SK-N-SH (cell line): ENCODE results near the gene IMPA2. TPM values are rescaled to one million over a fixed set of nuclear protein-coding genes. Genes with fewer than 3 reads are reported as not detected.

Source experiments
- CTCF ChIA-PET: fragments of 300-600, 350-600 bp; formaldehyde crosslinking; extraction: SDS; loops from one replicate; lab custom pipeline; 2021; lab: Yijun Ruan, JAX
- POLR2A ChIA-PET: fragments of 350-600 bp; sonication (Branson Sonifier 250); formaldehyde crosslinking; extraction: SDS; loops from one replicate; lab custom pipeline; 2020; ENCODE audit warnings: antibody characterized with exemption, inconsistent platforms; lab: Yijun Ruan, JAX
- DNase-seq: peaks from one replicate; pipeline ENCODE4 v3.0.0; 2012
- H2AFZ ChIP-seq: fragments of 200-600 bp; sonication (generic); 2 replicates; pipeline ENCODE4 v1.8.1; 2016; ENCODE audit warnings: antibody characterized with exemption, mild to moderate bottlenecking, low read depth
- H3F3A ChIP-seq: fragments of 200-600 bp; sonication (generic); replicated peaks from 2 replicates; pipeline ENCODE3; 2016; ENCODE audit warnings: antibody characterized with exemption, mild to moderate bottlenecking; ENCODE audit not compliant: insufficient read depth
- H3K27ac ChIP-seq, 2 experiments: fragments of 200-500 bp in 1 of 2; fragments of 200-600 bp in 1 of 2; sonication (Bioruptor generic) in 1 of 2; sonication (generic), shearing (Covaris generic) in 1 of 2; 2 replicates each; pipeline versions ENCODE4 v1.5.1 to v1.6.1; 2014 to 2016; ENCODE audit warnings: low read depth in 2 of 2, inconsistent platforms in 1 of 2, low read length in 1 of 2, mild to moderate bottlenecking in 1 of 2, mixed read lengths in 1 of 2
- H3K27me3 ChIP-seq: fragments of 200-600 bp; sonication (generic), shearing (Covaris generic); 2 replicates; pipeline ENCODE4 v1.6.1; 2016; ENCODE audit warnings: mixed run types; ENCODE audit not compliant: insufficient read depth
- H3K36me3 ChIP-seq, 2 experiments: fragments of 200-500 bp in 1 of 2; fragments of 200-600 bp in 1 of 2; sonication (Bioruptor generic) in 1 of 2; sonication (generic) in 1 of 2; replicated peaks in 1 of 2; 2 replicates each; pipeline versions ENCODE3 to v1.5.1; 2014 to 2016; ENCODE audit warnings: low read length in 1 of 2, mild to moderate bottlenecking in 1 of 2; ENCODE audit not compliant: insufficient read depth in 2 of 2, control insufficient read depth in 1 of 2
- H3K4me1 ChIP-seq, 2 experiments: fragments of 200-500 bp in 1 of 2; fragments of 200-600 bp in 1 of 2; sonication (Bioruptor generic) in 1 of 2; sonication (generic), shearing (Covaris generic) in 1 of 2; 2 replicates each; pipeline versions ENCODE4 v1.5.1 to v1.6.1; 2014 to 2016; ENCODE audit warnings: low read depth in 1 of 2, low read length in 1 of 2, mixed run types in 1 of 2; ENCODE audit not compliant: insufficient read depth in 2 of 2, control insufficient read depth in 1 of 2
- H3K4me2 ChIP-seq: fragments of 200-600 bp; sonication (generic), shearing (Covaris generic); 2 replicates; pipeline ENCODE4 v1.6.1; 2017; ENCODE audit warnings: mixed run types
- H3K4me3 ChIP-seq, 2 experiments: fragments of 200-500 bp in 1 of 2; fragments of 200-600 bp in 1 of 2; sonication (Bioruptor generic) in 1 of 2; sonication (generic), shearing (Covaris generic) in 1 of 2; 2 replicates each; pipeline versions ENCODE4 v1.5.1 to v1.8.1; 2014 to 2016; ENCODE audit warnings: low read depth in 2 of 2, inconsistent platforms in 1 of 2, low read length in 1 of 2, mild to moderate bottlenecking in 1 of 2, mixed read lengths in 1 of 2, moderate library complexity in 1 of 2
- H3K79me2 ChIP-seq: fragments of 200-600 bp; sonication (generic); 2 replicates; pipeline ENCODE4 v1.8.1; 2017; ENCODE audit warnings: mild to moderate bottlenecking; ENCODE audit not compliant: insufficient read depth
- H3K9ac ChIP-seq: fragments of 200-600 bp; sonication (generic); 2 replicates; pipeline ENCODE4 v1.6.1; 2017; ENCODE audit warnings: mixed run types
- H3K9me2 ChIP-seq: fragments of 200-600 bp; sonication (generic); 2 replicates; pipeline ENCODE4 v1.6.1; 2017; ENCODE audit warnings: mixed run types
- H3K9me3 ChIP-seq: fragments of 200-600 bp; sonication (generic); 2 replicates; pipeline ENCODE4 v1.6.1; 2017; ENCODE audit warnings: mixed run types, mild to moderate bottlenecking, moderate library complexity
- H4K20me1 ChIP-seq: fragments of 200-600 bp; sonication (generic); 2 replicates; pipeline ENCODE4 v1.6.1; 2017; ENCODE audit warnings: mild to moderate bottlenecking, mixed run types; ENCODE audit not compliant: insufficient read depth
- CHD2 ChIP-seq: fragments of 150-350 bp; IDR thresholded peaks from 2 replicates; pipeline ENCODE4 v1.6.1; 2018; ENCODE audit warnings: low read length; ENCODE audit not compliant: partially characterized antibody
- EZH2phosphoT487 ChIP-seq: fragments of 200-600 bp; sonication (generic); IDR thresholded peaks from 2 replicates; pipeline ENCODE4 v1.6.1; 2017; ENCODE audit warnings: low read depth, mixed run types, mild to moderate bottlenecking, antibody characterized with exemption, moderate library complexity, borderline replicate concordance
- FOSL2 ChIP-seq: IDR thresholded peaks from 2 replicates; pipeline ENCODE4 v1.4.0; 2012; ENCODE audit warnings: low read depth, mild to moderate bottlenecking, moderate library complexity, borderline replicate concordance
- FOXJ3 ChIP-seq: sonication (generic); formaldehyde crosslinking; IDR thresholded peaks from 2 replicates; pipeline ENCODE4 v1.5.1; 2020; ENCODE audit warnings: mild to moderate bottlenecking, missing genetic modification reagents
- FOXM1 ChIP-seq: IDR thresholded peaks from 2 replicates; pipeline ENCODE4 v1.4.0; 2012; ENCODE audit warnings: low read depth, mild to moderate bottlenecking
- JUND ChIP-seq: IDR thresholded peaks from 2 replicates; pipeline ENCODE4 v1.4.0; 2012
- MEF2A ChIP-seq: IDR thresholded peaks from 2 replicates; pipeline ENCODE4 v1.4.0; 2012; ENCODE audit warnings: low read depth, borderline replicate concordance
- MXI1 ChIP-seq: IDR thresholded peaks from 2 replicates; pipeline ENCODE4 v1.6.1; 2012; ENCODE audit warnings: mild to moderate bottlenecking, low read depth, low read length, improper control_type of control experiment
- NRF1 ChIP-seq: IDR thresholded peaks from 2 replicates; pipeline ENCODE4 v1.6.1; 2012; ENCODE audit warnings: low read depth, mild to moderate bottlenecking, low read length
- RAD21 ChIP-seq: IDR thresholded peaks from 2 replicates; pipeline ENCODE4 v1.6.1; 2012; ENCODE audit warnings: mild to moderate bottlenecking, low read length
- RCOR1 ChIP-seq: fragments of 150-350 bp; IDR thresholded peaks from 2 replicates; pipeline ENCODE4 v1.6.1; 2017; ENCODE audit warnings: antibody characterized with exemption, low read length
- RXRA ChIP-seq: IDR thresholded peaks from 2 replicates; pipeline ENCODE4 v1.4.0; 2012; ENCODE audit warnings: low read depth, mild to moderate bottlenecking, borderline replicate concordance
- SMC3 ChIP-seq: IDR thresholded peaks from 2 replicates; pipeline ENCODE4 v1.6.1; 2012; ENCODE audit warnings: low read depth, low read length, improper control_type of control experiment
- TEAD4 ChIP-seq: IDR thresholded peaks from 2 replicates; pipeline ENCODE4 v1.4.0; 2012; ENCODE audit warnings: mild to moderate bottlenecking, borderline replicate concordance; ENCODE audit not compliant: insufficient read depth
- USF1 ChIP-seq: IDR thresholded peaks from 2 replicates; pipeline ENCODE4 v1.4.0; 2012; ENCODE audit warnings: low read depth, borderline replicate concordance
- WGBS: methylation state at CpG from one replicate; pipeline ENCODE4 v1.1.6; 2017; ENCODE audit warnings: low lambda C conversion rate; 5-methylcytosine and 5-hydroxymethylcytosine counted together
- polyA plus RNA-seq, 3 experiments: library from polyadenylated mRNA; depleted of rRNA; stranded (reverse); fragments of >200 nt; gene quantifications; 2 replicates each; pipeline ENCODE4 v1.2.3, GENCODE V29; 2012
- TF ChIP-seq, protein P1 (sequence below): fragments of 200-600 bp; sonication (generic); IDR thresholded peaks from 2 replicates; pipeline ENCODE4 v1.6.1; 2017; ENCODE audit warnings: antibody characterized with exemption, mild to moderate bottlenecking, moderate library complexity
- TF ChIP-seq, protein P2 (sequence below): IDR thresholded peaks from 2 replicates; pipeline ENCODE4 v1.6.1; 2012; ENCODE audit warnings: mild to moderate bottlenecking, low read depth, low read length, moderate library complexity

Gene IMPA2
- polyA plus RNA-seq, 1 of the 3 experiments (the other 2 are of a cell fraction): 0.18 TPM

DNA sequence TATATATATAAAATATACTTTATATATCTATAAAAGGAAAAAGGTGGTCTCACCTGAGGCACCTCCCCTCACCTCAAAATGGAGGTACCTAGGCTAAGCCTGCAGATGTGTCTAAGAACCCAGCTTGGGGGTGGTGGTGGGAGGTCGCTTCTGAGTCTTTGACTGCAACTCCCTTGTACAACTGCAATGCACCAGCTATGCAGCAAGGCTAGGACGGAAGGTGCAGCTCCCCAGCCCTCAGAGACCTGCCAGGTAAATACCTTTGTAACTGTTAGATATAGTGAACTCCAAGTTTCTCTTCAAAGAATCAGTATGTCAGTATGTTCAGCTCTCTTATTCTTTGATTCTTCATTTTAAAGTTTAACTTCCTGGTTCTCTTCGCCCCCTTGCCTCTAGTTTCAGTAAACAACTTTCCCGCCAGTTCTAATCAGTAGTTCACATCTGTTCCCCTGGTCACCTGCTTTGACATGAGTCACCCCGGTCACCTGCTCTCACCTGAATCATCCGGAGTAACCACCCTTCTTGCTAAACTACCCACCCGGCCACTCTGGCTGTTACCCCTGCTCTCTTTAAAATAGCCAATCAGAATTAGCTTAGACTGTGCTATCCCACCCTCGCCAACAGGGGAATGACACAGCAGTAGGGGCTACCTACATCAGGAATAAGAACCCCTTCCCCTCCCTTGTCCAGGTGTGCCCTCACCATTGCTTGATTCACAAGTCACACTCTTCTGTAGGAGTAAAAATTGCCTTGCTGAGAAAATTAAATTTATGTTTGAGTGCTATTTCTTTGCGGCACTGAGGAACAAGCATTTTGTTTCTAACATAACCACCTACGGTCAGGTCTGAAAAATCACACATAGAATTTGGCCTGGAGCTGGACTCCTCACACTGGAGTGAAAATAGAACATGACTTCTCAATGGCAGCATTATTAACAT, 24.7 kb upstream of the IMPA2 start:
- ChIA-PET POLR2A (no interaction called here), CTCF (no interaction called here)
- Histone ChIP-seq H3K9me2 (no peaks in the 10 kb centered on the region), H3F3A (no peaks in the 10 kb centered on the region), H3K4me2 (no peak overlapping the region), H3K27ac (no peak overlapping the region), H3K9ac (no peak overlapping the region), H2AFZ (no peak overlapping the region), H3K9me3 (no peaks in the 10 kb centered on the region), H3K79me2 (no peaks in the 10 kb centered on the region), H3K4me3 (no peak overlapping the region), H3K27me3 (no peaks in the 10 kb centered on the region; the same call in 1 of the 2 replicates), H3K4me1 (no peaks in the 10 kb centered on the region), H4K20me1 (no peaks in the 10 kb centered on the region), H3K36me3 (no peaks in the 10 kb centered on the region)
- TF ChIP-seq FOSL2 (no peak), MXI1 (no peak), SMC3 (no peak), EZH2phosphoT487 (no peak), FOXM1 (no peak), RXRA (no peak), FOXJ3 (CRISPR knock-in tag) (no peak)
- TF ChIP-seq, protein P1, sequence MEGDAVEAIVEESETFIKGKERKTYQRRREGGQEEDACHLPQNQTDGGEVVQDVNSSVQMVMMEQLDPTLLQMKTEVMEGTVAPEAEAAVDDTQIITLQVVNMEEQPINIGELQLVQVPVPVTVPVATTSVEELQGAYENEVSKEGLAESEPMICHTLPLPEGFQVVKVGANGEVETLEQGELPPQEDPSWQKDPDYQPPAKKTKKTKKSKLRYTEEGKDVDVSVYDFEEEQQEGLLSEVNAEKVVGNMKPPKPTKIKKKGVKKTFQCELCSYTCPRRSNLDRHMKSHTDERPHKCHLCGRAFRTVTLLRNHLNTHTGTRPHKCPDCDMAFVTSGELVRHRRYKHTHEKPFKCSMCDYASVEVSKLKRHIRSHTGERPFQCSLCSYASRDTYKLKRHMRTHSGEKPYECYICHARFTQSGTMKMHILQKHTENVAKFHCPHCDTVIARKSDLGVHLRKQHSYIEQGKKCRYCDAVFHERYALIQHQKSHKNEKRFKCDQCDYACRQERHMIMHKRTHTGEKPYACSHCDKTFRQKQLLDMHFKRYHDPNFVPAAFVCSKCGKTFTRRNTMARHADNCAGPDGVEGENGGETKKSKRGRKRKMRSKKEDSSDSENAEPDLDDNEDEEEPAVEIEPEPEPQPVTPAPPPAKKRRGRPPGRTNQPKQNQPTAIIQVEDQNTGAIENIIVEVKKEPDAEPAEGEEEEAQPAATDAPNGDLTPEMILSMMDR: no peak
- 27% methylated on average over 10 of the region's 10 CpGs for WGBS
- no peak for DNase-seq

- Histone ChIP-seq H2AFZ (no peak overlapping the region), H3K36me3 (no peaks in the 10 kb centered on the region), H3K27me3 (peaks cover 3% of the 10 kb centered on the region; the same call in 1 of the 2 replicates), H4K20me1 (no peaks in the 10 kb centered on the region)
- DNase-seq: no peak
- no peak for TF ChIP-seq NRF1
- TF ChIP-seq SMC3: no peak
- TF ChIP-seq, protein P2, sequence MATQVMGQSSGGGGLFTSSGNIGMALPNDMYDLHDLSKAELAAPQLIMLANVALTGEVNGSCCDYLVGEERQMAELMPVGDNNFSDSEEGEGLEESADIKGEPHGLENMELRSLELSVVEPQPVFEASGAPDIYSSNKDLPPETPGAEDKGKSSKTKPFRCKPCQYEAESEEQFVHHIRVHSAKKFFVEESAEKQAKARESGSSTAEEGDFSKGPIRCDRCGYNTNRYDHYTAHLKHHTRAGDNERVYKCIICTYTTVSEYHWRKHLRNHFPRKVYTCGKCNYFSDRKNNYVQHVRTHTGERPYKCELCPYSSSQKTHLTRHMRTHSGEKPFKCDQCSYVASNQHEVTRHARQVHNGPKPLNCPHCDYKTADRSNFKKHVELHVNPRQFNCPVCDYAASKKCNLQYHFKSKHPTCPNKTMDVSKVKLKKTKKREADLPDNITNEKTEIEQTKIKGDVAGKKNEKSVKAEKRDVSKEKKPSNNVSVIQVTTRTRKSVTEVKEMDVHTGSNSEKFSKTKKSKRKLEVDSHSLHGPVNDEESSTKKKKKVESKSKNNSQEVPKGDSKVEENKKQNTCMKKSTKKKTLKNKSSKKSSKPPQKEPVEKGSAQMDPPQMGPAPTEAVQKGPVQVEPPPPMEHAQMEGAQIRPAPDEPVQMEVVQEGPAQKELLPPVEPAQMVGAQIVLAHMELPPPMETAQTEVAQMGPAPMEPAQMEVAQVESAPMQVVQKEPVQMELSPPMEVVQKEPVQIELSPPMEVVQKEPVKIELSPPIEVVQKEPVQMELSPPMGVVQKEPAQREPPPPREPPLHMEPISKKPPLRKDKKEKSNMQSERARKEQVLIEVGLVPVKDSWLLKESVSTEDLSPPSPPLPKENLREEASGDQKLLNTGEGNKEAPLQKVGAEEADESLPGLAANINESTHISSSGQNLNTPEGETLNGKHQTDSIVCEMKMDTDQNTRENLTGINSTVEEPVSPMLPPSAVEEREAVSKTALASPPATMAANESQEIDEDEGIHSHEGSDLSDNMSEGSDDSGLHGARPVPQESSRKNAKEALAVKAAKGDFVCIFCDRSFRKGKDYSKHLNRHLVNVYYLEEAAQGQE: no peak
- TF ChIP-seq MEF2A: no peak
- TF ChIP-seq USF1: no peak
- no peak for TF ChIP-seq FOSL2
- no peak for TF ChIP-seq RCOR1
- no peak for TF ChIP-seq RAD21
- TF ChIP-seq TEAD4: no peak
- no peak for TF ChIP-seq CHD2
- TF ChIP-seq JUND: no peak
- TF ChIP-seq, all 33 proteins: peak for 0
- 14% methylated on average over 2 of the region's 2 CpGs for WGBS
- ChIA-PET CTCF (no interaction called here), POLR2A (no interaction called here)
- Histone ChIP-seq H3F3A (no peaks in the 10 kb centered on the region), H3K79me2 (no peaks in the 10 kb centered on the region), H3K9me3 (no peaks in the 10 kb centered on the region), H3K9ac (no peak overlapping the region), H3K4me2 (no peak overlapping the region), H3K4me1 (no peaks in the 10 kb centered on the region), H3K9me2 (no peaks in the 10 kb centered on the region), H3K4me3 (no peak overlapping the region), H3K27ac (no peak overlapping the region)
Observed at GRCh38 chr18:11957636-11958035, 23.7 kb upstream of the IMPA2 start.
